ENCODE results near the gene PARVB. TPM values are rescaled to one million over a fixed set of nuclear protein-coding genes. Genes with fewer than 3 reads are reported as not detected.
A peak's percentile ranks its signal among the peaks of the same experiment; 100 is the strongest.

The PARVB gene
- total and polyA plus RNA-seq, 8 donors = 3.8 to 27.3 (median 10.4) TPM

GRCh38 chr22:44151676-44152075 lies 127.6 kb downstream of the PARVB start:
- Histone ChIP-seq H3K27ac (no peak overlapping the region), H3K4me3 (no peak overlapping the region), H3K27me3 (no peaks in the 10 kb centered on the region), H3K9me3 (no peaks in the 10 kb centered on the region), H3K36me3 (no peaks in the 10 kb centered on the region), H3K4me1 (no peaks in the 10 kb centered on the region)
- 74 to 77% methylated on average over 4 of the region's 4 CpGs for WGBS, 2 donors
- intact Hi-C loops (cut with DNase I) = no loop called here
- FAIRE-seq (no peak), DNase-seq (peak in 1 of 6 donors; percentile 3), ATAC-seq (no peak)
- TF ChIP-seq CTCF (IDR thresholded peaks at IDR 0.05) = no peak

GRCh38 chr22:44153710-44154109 lies 129.6 kb downstream of the PARVB start:
- H3K36me3 ChIP-seq = no peaks in the 10 kb centered on the region
- no peak for TF ChIP-seq CTCF (IDR thresholded peaks at IDR 0.05)
- no peak overlapping the region for H3K27ac ChIP-seq
- WGBS, 2 donors = 63 to 64% methylated on average over 10 of the region's 10 CpGs
- H3K4me1 ChIP-seq = no peaks in the 10 kb centered on the region
- DNase-seq (peak in 1 of 6 donors; percentile 12), ATAC-seq (peak in 2 of 4 donors; percentile 22 to 46), FAIRE-seq (no peak)
- intact Hi-C loops (cut with DNase I) = no loop called here
- no peaks in the 10 kb centered on the region for H3K27me3 ChIP-seq
- H3K9me3 ChIP-seq = no peaks in the 10 kb centered on the region
- no peak overlapping the region for H3K4me3 ChIP-seq

GRCh38 chr22:44154436-44154942 lies 130.4 kb downstream of the PARVB start:
- TF ChIP-seq CTCF (IDR thresholded peaks at IDR 0.05) = no peak
- no peak for ATAC-seq
- FAIRE-seq = no peak
- no peaks in the 10 kb centered on the region for H3K4me1 ChIP-seq
- no peaks in the 10 kb centered on the region for H3K27me3 ChIP-seq
- intact Hi-C loops (cut with DNase I) = no loop called here
- no peak overlapping the region for H3K4me3 ChIP-seq
- no peaks in the 10 kb centered on the region for H3K9me3 ChIP-seq
- no peak overlapping the region for H3K27ac ChIP-seq
- WGBS, 2 donors = 69 to 70% methylated on average over 2 of the region's 2 CpGs
- no peaks in the 10 kb centered on the region for H3K36me3 ChIP-seq
- no peak for DNase-seq

GRCh38 chr22:44155115-44155514 lies 131.0 kb downstream of the PARVB start:
- Histone ChIP-seq H3K27me3 (no peaks in the 10 kb centered on the region), H3K9me3 (no peaks in the 10 kb centered on the region), H3K4me3 (no peak overlapping the region), H3K27ac (no peak overlapping the region), H3K4me1 (no peaks in the 10 kb centered on the region), H3K36me3 (no peaks in the 10 kb centered on the region)
- intact Hi-C loops (cut with DNase I) = no loop called here
- WGBS, 2 donors = 86 to 87% methylated on average over 14 of the region's 14 CpGs
- peak in 2 of 4 donors; percentile 37 to 48 for ATAC-seq
- FAIRE-seq = no peak
- no peak for TF ChIP-seq CTCF (IDR thresholded peaks at IDR 0.05)
- peak in 1 of 6 donors; percentile 23 for DNase-seq

GRCh38 chr22:44157916-44158618 lies 134.0 kb downstream of the PARVB start:
- intact Hi-C loops (cut with DNase I) = no loop called here
- Histone ChIP-seq H3K36me3 (no peaks in the 10 kb centered on the region), H3K4me3 (no peak overlapping the region), H3K9me3 (no peaks in the 10 kb centered on the region), H3K27ac (no peak overlapping the region), H3K27me3 (no peaks in the 10 kb centered on the region), H3K4me1 (no peaks in the 10 kb centered on the region)
- DNase-seq (peak in 1 of 6 donors; percentile 1), ATAC-seq (no peak), FAIRE-seq (no peak)
- TF ChIP-seq CTCF (IDR thresholded peaks at IDR 0.05) = no peak
- WGBS, 2 donors = 81% methylated on average over 13 of the region's 13 CpGs
